Prostate gland (tissue), 2 donors: ENCODE measurements around the gene GPR85. TPM values are rescaled to one million over a fixed set of nuclear protein-coding genes. Genes with fewer than 3 reads are reported as not detected.

Source experiments
- DNase-seq: peaks from one replicate; pipeline ENCODE4 v3.0.0-alpha.2; 2019; ENCODE audit warnings: low spot score
- H3K27ac ChIP-seq, 2 donors: fragments of 200-600 bp; sonication (generic); 2 replicates each; pipeline ENCODE4 v1.5.1; 2017 to 2019
- H3K27me3 ChIP-seq: fragments of 200-600 bp; sonication (generic); replicated peaks from 2 replicates; pipeline ENCODE4 v1.5.1; 2019; ENCODE audit not compliant: insufficient read depth
- H3K36me3 ChIP-seq, 2 donors: fragments of 200-600 bp; sonication (generic); 1 replicate in 1 of 2; 2 replicates in 1 of 2; pipeline versions ENCODE4 v1.5.1 to v1.8.1; 2017 to 2019
- H3K4me1 ChIP-seq: fragments of 200-600 bp; sonication (generic); replicated peaks from 2 replicates; pipeline ENCODE4 v1.5.1; 2019
- H3K4me3 ChIP-seq, 2 donors: fragments of 200-600 bp; sonication (generic); 2 replicates each; pipeline ENCODE4 v1.5.1; 2017 to 2019
- H3K9me3 ChIP-seq: fragments of 200-600 bp; sonication (generic); 2 replicates; pipeline ENCODE4 v1.5.1; 2017
- POLR2A ChIP-seq: fragments of 450-650 bp; IDR thresholded peaks from one replicate; pipeline ENCODE4 v1.6.1; 2016; ENCODE audit warnings: antibody characterized with exemption, mild to moderate bottlenecking
- POLR2AphosphoS5 ChIP-seq: sonication (generic); formaldehyde crosslinking; IDR thresholded peaks from one replicate; pipeline ENCODE4 v1.6.1; 2017; ENCODE audit warnings: antibody characterized with exemption
- WGBS: methylation state at CpG from one replicate; pipeline ENCODE4 v1.1.5; 2018; 5-methylcytosine and 5-hydroxymethylcytosine counted together
- intact Hi-C: fragments of 100-400 bp; cut with DNase I; formaldehyde crosslinking; loops from one replicate; pipeline ENCODE4 v1.14.2; 2022
- total RNA-seq, 2 donors: library from RNA; depleted of rRNA; stranded (reverse); fragments of >200 nt; gene quantifications; one replicate each; pipeline ENCODE4 v1.1.0, GENCODE V29; 2016
- TF ChIP-seq, protein P1 (sequence below), 4 experiments: fragments of 200-600 bp in 2 of 4; fragments of 450-650 bp in 2 of 4; sonication (generic) in 2 of 4; IDR thresholded peaks; 1 replicate in 3 of 4; 2 replicates in 1 of 4; pipeline ENCODE4 v1.5.1; 2016 to 2019; ENCODE audit warnings: antibody characterized with exemption in 4 of 4, mild to moderate bottlenecking in 2 of 4, moderate library complexity in 2 of 4

The GPR85 gene
- 1 to 10 TPM in 1 of 2 donors, under 1 TPM in 1; 0.50 to 2.6 TPM for total RNA-seq

DNA sequence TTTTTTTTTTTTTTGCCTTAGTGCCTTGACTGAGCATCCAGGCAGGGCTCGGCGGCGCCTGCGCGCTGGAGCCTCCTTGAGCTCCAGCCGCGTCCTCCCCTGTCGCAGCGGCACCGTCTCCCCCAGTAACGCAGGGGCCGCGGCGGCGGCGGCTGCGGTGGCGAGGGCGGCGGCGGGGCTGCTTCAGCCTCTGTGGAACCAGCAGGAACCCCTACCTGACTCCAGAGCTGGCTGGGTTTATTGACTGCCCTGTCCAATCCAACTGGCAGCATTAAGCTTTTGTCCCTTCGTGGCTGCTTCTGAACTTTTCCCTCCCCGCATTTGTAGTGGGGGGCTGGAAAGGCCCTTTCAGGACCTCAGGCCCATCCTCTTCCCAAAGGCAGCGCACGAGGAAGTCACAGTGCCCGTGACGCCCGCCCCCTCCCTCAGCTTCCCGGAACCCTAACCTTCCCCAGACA lies at the start of gene GPR85:
Gene GPR85 (minus strand): TSS at position 397 of the 458 bp plus-strand sequence. CDS start 2,106 bp downstream, outside the sequence.
- no peaks in the 10 kb centered on the region for H3K4me1 ChIP-seq
- no peaks in the 10 kb centered on the region for H3K9me3 ChIP-seq
- H3K36me3 ChIP-seq: no peaks in the 10 kb centered on the region
- peak within 1 kb of the TSS; percentile 10 to 31 for H3K4me3 ChIP-seq
- intact Hi-C loops: no loop called here
- no peaks in the 10 kb centered on the region for H3K27me3 ChIP-seq
- DNase-seq: peak; percentile 37
- WGBS: under 1% methylated on average over 29 of the region's 29 CpGs
- peak within 1 kb of the TSS in 1 of 2 donors; percentile 12 for H3K27ac ChIP-seq
- TF ChIP-seq POLR2AphosphoS5: no peak
- TF ChIP-seq, protein P1, sequence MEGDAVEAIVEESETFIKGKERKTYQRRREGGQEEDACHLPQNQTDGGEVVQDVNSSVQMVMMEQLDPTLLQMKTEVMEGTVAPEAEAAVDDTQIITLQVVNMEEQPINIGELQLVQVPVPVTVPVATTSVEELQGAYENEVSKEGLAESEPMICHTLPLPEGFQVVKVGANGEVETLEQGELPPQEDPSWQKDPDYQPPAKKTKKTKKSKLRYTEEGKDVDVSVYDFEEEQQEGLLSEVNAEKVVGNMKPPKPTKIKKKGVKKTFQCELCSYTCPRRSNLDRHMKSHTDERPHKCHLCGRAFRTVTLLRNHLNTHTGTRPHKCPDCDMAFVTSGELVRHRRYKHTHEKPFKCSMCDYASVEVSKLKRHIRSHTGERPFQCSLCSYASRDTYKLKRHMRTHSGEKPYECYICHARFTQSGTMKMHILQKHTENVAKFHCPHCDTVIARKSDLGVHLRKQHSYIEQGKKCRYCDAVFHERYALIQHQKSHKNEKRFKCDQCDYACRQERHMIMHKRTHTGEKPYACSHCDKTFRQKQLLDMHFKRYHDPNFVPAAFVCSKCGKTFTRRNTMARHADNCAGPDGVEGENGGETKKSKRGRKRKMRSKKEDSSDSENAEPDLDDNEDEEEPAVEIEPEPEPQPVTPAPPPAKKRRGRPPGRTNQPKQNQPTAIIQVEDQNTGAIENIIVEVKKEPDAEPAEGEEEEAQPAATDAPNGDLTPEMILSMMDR (IDR thresholded peaks at IDR 0.05): no peak
- peak; percentile 23 for TF ChIP-seq POLR2A

GRCh38 chr7:113134025-113134424 lies 47.4 kb upstream of the GPR85 start:
- H3K27ac ChIP-seq: no peak overlapping the region
- TF ChIP-seq POLR2A (no peak), POLR2AphosphoS5 (no peak)
- TF ChIP-seq, protein P1 (IDR thresholded peaks at IDR 0.05): no peak
- no peaks in the 10 kb centered on the region for H3K9me3 ChIP-seq
- no peaks in the 10 kb centered on the region for H3K36me3 ChIP-seq
- no peaks in the 10 kb centered on the region for H3K27me3 ChIP-seq
- intact Hi-C loops: no loop called here
- no peak overlapping the region for H3K4me3 ChIP-seq
- DNase-seq: no peak
- H3K4me1 ChIP-seq: no peaks in the 10 kb centered on the region
- WGBS: 86% methylated on average over 1 of the region's 1 CpG

DNA sequence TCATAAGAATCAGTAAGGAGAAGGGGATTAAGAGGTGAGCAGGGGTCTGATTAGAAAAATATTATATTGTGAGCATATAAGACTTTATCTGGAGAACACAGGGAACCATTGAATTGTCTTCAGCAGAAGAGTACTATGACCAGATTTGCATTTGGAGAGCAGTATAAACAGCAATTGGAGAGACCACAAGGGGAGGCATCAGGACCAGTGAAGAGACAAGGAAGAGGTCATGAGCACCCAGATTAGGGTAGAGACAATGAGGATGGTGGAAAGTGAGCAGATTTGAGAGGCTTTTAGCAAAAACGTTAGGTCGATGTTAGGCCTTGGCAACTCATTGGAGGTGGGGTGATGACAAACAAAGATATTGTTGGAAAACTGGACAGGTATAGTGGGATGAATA lies 44.7 kb upstream of the GPR85 start:
- Histone ChIP-seq H3K4me1 (no peaks in the 10 kb centered on the region), H3K36me3 (no peaks in the 10 kb centered on the region), H3K9me3 (no peaks in the 10 kb centered on the region), H3K27ac (no peak overlapping the region), H3K4me3 (no peak overlapping the region), H3K27me3 (no peaks in the 10 kb centered on the region)
- no peak for TF ChIP-seq POLR2A
- TF ChIP-seq, protein P1 (IDR thresholded peaks at IDR 0.05): no peak
- 66% methylated on average over 2 of the region's 2 CpGs for WGBS
- intact Hi-C loops: no loop called here
- no peak for DNase-seq

DNA sequence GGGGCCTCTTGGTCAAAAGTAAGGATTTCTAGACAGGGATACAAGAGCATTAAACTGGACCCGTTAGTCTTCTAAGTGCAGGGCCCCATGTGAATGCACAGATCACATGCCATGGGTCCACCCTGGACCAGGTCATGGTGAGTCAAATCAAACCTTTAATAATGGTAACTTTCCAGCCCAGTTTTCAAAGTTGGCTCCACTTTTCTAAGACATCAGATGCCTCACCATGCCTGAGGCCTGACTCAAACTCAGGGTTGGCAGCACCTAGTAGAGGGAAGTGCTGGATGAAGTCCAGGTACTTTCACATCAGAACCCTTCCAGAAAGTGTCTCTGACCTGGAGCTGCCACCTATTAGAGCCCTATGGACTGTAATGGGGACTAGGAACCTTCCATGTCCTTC lies 41.4 kb upstream of the GPR85 start:
- Histone ChIP-seq H3K9me3 (no peaks in the 10 kb centered on the region), H3K27me3 (no peaks in the 10 kb centered on the region), H3K4me3 (no peak overlapping the region), H3K27ac (no peak overlapping the region), H3K36me3 (no peaks in the 10 kb centered on the region), H3K4me1 (no peaks in the 10 kb centered on the region)
- no peak for TF ChIP-seq POLR2AphosphoS5
- TF ChIP-seq, protein P1 (IDR thresholded peaks at IDR 0.05): no peak
- TF ChIP-seq POLR2A: no peak
- 91% methylated on average over 1 of the region's 1 CpG for WGBS
- intact Hi-C loops: no loop called here
- DNase-seq: no peak

DNA sequence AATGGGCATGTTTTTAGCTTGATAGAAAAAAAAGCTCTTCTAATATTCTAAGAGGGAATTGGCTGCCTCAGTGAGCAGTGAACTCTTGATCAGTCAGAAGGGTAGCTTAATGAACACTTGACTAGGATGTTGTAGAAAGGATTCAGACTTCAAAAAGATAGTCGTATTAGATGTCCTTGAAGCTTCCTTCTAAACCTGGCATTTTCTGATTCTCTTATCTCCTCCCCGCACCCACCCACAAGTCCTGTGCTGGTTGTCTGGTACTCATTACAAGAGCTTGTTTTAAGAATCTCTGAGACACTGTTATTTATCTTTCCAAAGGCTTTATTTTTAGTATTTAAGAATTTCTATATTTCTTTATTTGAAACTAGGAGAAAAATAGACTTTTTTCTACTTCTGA lies 39.1 kb upstream of the GPR85 start:
- no peak for TF ChIP-seq POLR2A
- TF ChIP-seq, protein P1 (IDR thresholded peaks at IDR 0.05): no peak
- TF ChIP-seq POLR2AphosphoS5: no peak
- Histone ChIP-seq H3K27me3 (no peaks in the 10 kb centered on the region), H3K4me3 (no peak overlapping the region), H3K9me3 (no peaks in the 10 kb centered on the region), H3K27ac (no peak overlapping the region), H3K4me1 (no peaks in the 10 kb centered on the region), H3K36me3 (no peaks in the 10 kb centered on the region)
- DNase-seq: no peak
- intact Hi-C loops: no loop called here
- 94% methylated on average over 2 of the region's 2 CpGs for whole genome bisulfite sequencing
